ENCODE measurements around the gene ARID3A.

The ARID3A gene

GRCh38 chr19:1003283-1003682 lies 77.4 kb downstream of the ARID3A start:
- no peak for DNase-seq (ENCODE audit: low read depth, low spot score)

- DNase-seq (ENCODE audit: low read depth, low spot score), result no peak
Measured at GRCh38 chr19:1004204-1004802, 78.5 kb downstream of the ARID3A start.

- DNase-seq (ENCODE audit: low read depth, low spot score), result no peak
Measured at GRCh38 chr19:1004803-1005664, 79.2 kb downstream of the ARID3A start.

- DNase-seq (ENCODE audit: low read depth, low spot score), result no peak
Measured at GRCh38 chr19:1006711-1007398, 81.0 kb downstream of the ARID3A start.

GRCh38 chr19:1007399-1008251 lies 81.8 kb downstream of the ARID3A start:
- DNase-seq (ENCODE audit: low read depth, low spot score), result no peak

DNA sequence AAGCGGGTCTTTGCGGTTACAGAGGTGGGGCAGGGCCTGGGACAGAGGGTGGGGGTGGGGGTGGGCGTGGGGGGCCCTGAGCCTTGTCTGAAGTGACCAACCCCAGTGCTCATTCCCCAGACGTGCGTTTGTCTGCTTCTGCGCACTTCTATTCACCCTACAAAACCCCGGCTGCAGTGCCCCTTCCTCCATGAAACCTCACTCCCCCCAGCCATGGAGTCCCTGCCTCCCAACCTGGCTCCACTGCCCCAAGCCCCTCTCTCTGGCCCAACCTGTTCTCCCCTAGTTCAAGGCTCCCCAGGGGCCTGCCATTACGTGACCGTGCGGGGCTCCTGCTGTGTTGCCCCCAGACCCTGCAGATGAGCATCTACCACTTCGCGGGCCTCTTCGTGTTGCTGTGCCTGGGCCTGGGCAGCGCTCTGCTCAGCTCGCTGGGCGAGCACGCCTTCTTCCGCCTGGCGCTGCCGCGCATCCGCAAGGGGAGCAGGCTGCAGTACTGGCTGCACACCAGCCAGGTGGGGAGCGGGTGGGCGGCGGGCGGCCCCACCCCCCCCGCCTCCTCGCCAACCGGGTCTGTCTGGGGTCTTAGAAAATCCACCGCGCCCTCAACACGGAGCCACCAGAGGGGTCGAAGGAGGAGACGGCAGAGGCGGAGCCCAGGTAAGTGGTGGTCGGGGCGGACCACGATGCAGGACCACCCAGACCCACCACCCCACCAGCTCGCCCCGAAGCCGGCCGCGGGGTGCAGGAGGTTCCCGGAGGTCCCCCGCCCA lies 82.6 kb downstream of the ARID3A start:
- DNase-seq (ENCODE audit: low read depth, low spot score), result no peak

DNA sequence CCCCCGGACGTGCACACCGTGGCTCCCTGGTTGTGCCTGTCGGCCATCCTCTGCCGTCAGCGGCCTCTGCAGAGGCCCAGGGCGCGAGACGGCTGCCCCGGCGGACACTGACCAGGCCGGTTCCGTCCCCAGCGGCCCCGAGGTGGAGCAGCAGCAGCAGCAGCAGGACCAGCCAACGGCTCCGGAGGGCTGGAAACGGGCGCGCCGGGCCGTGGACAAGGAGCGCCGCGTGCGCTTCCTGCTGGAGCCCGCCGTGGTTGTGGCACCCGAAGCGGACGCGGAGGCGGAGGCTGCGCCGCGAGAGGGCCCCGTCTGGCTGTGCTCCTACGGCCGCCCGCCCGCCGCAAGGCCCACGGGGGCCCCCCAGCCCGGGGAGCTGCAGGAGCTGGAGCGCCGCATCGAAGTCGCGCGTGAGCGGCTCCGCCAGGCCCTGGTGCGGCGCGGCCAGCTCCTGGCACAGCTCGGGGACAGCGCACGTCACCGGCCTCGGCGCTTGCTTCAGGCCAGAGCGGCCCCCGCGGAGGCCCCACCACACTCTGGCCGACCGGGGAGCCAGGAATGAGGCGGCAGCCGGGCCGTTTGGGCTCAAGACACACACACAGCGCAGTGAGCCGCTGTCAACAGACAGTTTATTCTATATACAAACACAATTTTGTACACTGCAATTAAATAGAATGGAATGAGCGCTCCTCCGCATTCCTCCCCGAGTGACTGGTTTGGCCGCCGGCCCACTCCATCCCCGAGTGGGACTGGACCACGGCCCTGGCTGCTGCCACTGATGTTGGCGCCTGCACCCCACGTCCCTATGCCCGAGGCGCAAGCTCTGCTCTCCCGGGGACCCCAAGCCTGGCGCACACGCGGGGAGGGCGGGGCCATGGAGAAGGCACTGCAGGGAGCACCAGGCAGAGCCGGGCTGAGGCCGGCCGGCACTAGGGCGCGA lies 83.5 kb downstream of the ARID3A start:
- no peak for DNase-seq (ENCODE audit: low read depth, low spot score)

- DNase-seq (ENCODE audit: low read depth, low spot score), result no peak
Measured at GRCh38 chr19:1009981-1010538, 84.2 kb downstream of the ARID3A start.

- DNase-seq (ENCODE audit: low read depth, low spot score), result no peak
Measured at GRCh38 chr19:1010586-1011510, 85.0 kb downstream of the ARID3A start.

- DNase-seq (ENCODE audit: low read depth, low spot score), result no peak
Measured at GRCh38 chr19:1011831-1012333, 86.0 kb downstream of the ARID3A start.

DNA sequence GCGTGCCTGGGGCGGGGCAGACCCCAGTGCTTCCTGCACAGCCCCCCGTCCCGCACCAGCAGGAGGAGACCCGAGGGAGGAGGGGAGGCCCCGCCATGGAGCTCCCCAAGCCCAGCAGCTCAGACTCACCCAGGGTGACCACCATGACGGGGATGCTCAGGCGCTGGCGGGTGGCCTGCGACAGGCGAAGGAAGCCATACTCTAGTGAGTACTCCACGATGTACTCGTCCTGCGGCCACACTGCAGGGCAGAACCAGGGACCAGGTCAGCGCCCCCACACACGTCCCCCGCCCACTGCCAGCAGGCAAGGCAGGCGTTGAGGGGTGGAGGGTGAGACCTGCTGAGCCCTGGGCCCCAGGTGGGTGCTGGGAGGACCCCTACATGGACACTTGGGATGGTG lies 86.5 kb downstream of the ARID3A start:
- no peak for DNase-seq (ENCODE audit: low read depth, low spot score)

- DNase-seq (ENCODE audit: low read depth, low spot score), result no peak
Measured at GRCh38 chr19:1013218-1013617, 87.4 kb downstream of the ARID3A start.

DNA sequence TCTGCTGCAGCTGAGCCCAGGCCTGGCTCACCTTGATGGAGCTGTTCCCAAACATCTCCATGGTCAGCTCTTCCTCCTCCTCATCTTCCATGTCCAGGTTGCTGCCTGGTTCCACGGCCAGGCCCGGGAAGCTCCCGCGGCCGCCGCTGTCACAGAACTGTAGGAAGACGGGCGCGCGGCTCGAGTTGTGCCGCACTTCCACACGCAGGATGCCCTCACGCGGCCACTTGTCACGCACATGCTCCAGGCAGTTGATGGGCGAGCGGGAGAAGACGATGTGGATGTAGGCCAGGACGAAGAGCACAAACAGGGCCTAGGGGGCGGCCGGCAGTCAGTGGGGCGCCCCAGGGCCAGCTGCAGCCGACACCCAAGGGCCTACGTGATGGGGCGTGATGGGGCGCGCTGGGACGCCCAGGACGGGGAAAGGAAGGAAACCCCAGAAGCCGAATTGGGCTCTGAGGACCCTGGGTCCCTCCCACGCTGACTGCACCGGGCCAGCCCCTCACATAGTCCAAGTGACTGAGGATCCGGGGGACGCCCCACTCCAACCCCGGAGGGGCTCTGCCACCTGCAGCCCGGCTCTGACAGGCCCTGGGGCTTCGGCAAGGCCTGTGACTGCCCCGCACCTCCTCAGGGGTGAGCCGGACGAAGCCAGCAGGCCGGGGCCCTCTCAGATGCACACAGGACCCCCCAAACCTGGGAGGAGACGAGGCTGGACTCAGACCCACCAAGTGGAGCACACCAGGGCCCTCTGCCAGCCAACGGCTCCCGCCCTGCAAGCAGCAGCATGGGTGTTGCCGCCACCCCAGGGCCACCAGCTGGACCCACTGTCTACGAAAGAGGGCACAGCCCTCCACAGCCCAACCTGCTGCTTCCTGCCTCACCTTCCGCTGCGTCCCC lies 88.6 kb downstream of the ARID3A start:
- no peak for DNase-seq (ENCODE audit: low read depth, low spot score)

GRCh38 chr19:1015061-1015781 lies 89.4 kb downstream of the ARID3A start:
- no peak for DNase-seq (ENCODE audit: low read depth, low spot score)

DNA sequence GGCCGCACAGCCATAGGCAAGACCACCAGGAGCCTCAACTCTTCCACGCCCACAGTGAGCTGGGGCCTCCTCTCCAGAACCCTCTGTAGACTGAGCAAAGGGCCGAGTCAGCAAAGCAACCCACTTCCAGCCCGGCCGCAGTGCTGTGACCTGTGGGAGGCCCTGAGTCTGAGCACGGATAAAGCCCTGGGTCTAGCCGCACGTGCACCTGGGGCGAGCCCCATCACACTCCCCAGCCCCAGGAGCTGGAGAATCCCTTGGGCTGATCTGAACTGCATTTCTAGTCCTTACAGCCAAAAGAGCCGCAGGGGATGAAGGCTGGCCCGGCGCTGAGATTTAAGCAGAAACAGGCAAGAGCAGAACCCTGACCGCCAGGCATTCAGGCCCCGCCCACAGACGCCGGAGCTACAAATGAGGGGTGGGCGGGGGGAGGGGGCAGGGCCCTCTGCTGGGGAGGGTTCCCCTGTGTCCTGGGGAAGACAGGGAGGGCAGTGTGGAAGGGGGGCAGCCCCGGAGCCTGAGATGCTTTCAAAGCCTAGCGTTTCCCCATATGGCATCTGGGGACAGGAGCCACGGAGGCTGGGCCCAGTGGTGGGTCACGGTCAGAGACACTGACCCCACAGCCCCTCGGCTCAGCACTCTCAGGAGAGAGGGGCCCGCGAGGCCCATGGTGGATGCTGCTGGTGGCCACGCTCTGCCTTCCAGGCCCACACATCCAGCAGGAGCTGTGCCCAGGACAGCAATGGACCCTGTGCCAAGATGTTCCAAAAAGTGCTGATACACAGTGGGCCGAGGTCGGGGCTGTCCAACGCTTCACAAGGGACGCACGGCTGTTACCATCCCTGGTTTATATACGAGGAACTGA lies 90.2 kb downstream of the ARID3A start:
- no peak for DNase-seq (ENCODE audit: low read depth, low spot score)
